DMS 273 treated with DMSO at 0.1 percent for 48 hours (cell line): ENCODE measurements around the gene NUDT8.
"Not testable (repeated sequence)": the region's sequence is repeated elsewhere in the genome, so short reads cannot be mapped to it uniquely, and the experiment has no call there.

Experiments used
- DNase-seq: peaks from one replicate; lab custom pipeline; 2025; lab: John Stamatoyannopoulos, UW

Gene NUDT8

DNA sequence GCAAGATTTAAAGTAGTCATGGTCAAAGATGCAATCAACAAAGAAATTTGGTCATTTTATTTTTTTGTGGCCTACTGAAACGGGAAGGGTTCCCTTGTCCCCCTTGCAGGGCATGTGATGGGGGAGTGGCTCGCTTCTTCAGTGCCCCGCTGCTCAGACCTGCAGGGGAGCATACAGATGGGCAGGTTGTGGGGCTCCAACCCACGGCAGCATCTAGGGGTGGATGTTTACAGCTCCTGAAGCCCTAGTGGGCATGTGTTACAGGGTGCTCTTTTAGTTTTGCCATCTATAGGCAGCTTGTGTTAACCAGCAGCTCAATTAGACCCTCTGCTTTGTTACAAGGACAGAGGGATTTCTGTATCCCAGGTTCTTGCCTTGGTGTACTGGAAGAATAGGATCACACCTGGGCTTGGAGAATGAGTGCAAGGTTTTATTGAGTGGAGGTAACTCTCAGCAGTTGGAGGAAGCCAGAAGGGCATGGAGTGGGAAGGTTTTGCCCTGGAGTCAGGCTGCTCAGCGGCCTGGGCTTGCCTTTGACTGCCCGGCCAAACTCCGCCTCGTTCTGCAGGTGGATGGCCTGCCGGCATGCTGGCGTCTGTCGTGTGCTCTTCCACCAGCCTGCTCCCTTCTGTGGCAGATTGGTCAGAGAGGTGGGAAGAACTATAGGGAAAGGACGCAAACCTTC lies 36.7 kb downstream of the NUDT8 start:
- no peak for DNase-seq

DNA sequence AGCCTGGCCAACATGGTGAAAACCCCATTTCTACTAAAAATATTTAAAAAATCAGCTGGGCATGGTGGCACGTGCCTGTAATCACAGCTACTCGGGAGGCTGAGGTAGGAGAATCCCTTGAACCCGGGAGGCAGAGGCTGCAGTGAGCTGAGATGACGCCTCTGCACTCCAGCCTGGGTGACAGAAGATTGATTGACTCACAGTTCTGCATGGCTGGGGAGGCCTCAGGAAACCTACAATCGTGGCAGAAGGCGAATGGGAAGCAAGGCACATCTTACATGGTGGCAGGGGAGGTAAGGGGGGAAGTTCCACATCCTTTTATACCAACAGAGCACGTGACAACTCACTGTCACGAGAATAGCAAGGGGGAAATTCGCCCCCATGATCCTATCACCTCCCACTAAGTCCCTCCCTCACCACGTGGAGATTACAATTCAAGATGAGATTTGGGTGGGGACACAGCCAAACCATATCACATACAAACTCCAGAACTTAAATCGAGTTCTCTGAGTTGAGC lies 40.8 kb downstream of the NUDT8 start:
- DNase-seq = not testable (repeated sequence)

- DNase-seq = no peak
Measured at GRCh38 chr11:67588136-67588503, 41.6 kb downstream of the NUDT8 start.

GRCh38 chr11:67586568-67587250 lies 43.0 kb downstream of the NUDT8 start:
- no peak for DNase-seq

- DNase-seq = no peak
Measured at GRCh38 chr11:67585911-67586310, 43.8 kb downstream of the NUDT8 start.

DNA sequence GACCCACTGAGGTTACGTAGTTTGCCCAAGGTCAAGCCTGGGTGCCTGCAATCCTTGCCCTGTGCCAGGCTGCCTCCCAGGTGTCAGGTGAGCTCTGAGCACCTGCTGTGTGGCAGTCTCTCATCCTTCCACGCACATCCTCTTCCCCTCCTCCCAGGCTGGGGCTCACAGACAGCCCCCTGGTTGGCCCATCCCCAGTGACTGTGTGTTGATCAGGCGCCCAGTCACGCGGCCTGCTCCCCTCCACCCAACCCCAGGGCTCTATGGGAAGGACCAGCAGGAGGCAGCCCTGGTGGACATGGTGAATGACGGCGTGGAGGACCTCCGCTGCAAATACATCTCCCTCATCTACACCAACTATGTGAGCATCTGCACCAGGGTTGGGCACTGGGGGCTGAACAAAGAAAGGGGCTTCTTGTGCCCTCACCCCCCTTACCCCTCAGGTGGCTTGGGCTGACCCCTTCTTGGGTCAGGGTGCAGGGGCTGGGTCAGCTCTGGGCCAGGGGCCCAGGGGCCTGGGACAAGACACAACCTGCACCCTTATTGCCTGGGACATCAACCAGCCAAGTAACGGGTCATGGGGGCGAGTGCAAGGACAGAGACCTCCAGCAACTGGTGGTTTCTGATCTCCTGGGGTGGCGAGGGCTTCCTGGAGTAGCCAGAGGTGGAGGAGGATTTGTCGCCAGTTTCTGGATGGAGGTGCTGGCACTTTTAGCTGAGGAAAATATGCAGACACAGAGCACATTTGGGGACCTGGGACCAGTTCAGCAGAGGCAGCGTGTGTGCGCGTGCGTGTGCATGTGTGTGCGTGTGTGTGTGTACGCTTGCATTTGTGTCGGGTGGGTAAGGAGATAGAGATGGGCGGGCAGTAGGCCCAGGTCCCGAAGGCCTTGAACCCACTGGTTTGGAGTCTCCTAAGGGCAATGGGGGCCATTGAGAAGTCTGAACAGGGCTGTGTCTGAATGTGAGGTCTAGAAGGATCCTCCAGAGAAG lies 44.6 kb downstream of the NUDT8 start:
- DNase-seq = no peak

- no peak for DNase-seq
Measured at GRCh38 chr11:67584205-67584880, 45.4 kb downstream of the NUDT8 start.

DNA sequence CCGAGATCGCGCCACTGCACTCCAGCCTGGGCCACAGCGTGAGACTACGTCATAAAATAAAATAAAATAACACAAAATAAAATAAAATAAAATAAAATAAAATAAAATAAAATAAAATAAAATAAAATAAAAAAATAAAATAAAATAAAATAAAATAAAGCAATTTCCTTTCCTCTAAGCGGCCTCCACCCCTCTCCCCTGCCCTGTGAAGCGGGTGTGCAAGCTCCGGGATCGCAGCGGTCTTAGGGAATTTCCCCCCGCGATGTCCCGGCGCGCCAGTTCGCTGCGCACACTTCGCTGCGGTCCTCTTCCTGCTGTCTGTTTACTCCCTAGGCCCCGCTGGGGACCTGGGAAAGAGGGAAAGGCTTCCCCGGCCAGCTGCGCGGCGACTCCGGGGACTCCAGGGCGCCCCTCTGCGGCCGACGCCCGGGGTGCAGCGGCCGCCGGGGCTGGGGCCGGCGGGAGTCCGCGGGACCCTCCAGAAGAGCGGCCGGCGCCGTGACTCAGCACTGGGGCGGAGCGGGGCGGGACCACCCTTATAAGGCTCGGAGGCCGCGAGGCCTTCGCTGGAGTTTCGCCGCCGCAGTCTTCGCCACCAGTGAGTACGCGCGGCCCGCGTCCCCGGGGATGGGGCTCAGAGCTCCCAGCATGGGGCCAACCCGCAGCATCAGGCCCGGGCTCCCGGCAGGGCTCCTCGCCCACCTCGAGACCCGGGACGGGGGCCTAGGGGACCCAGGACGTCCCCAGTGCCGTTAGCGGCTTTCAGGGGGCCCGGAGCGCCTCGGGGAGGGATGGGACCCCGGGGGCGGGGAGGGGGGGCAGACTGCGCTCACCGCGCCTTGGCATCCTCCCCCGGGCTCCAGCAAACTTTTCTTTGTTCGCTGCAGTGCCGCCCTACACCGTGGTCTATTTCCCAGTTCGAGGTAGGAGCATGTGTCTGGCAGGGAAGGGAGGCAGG lies 46.2 kb downstream of the NUDT8 start, which contains the start of gene GSTP1:
TSS of gene GSTP1 (plus strand) at position 566 of the 958 bp plus-strand sequence. CDS start at position 598, 32 bp downstream.
- DNase-seq = peak; percentile 62

DNA sequence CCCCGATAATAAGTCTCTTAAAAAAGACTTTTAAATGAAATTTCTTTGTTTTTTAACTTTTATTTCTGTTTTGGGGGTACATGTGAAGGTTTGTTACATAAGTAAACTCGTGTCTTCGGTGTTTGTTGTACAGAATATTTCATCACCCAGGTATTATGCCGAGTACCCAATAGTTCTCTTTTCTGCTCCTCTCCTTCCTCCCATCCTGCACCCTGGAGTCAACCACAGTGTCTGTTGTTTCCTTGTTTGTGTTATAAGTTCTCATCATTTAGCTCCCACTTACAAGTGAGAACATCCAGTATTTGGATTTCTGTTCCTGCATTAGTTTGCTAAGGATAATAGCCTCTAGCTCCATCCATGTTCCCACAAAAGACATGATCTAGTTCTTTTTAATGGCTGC lies 47.7 kb downstream of the NUDT8 start:
- no peak for DNase-seq

DNA sequence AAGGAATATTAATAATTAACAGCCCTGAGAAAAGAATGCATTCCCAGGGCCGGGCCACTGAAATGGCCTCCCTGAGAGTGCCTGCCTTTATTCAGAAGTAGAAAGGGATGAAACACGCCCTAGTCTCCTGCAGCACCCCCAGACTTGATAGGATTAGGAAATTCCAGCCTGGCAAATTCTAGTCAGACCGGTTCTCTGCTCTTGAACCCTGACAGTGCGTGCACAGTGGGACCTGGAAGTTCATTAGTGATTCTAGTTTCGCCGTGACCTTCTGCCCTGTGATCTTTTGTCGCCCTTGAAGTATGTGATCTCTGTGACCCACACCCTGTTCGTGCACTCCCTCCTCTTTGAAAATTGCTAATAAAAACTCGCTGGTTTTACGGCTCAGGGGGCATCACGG lies 48.3 kb downstream of the NUDT8 start:
- DNase-seq = no peak

GRCh38 chr11:67577951-67578350 lies 51.8 kb downstream of the NUDT8 start:
- DNase-seq = no peak
